ENCODE data around the gene EFCAB6.

GRCh38 chr22:43669190-43669589 is 142.9 kb downstream of the EFCAB6 start:
- no peak for TF ChIP-seq CTCF (IDR thresholded peaks at IDR 0.05)
- no peak for TF ChIP-seq POLR2A (IDR thresholded peaks at IDR 0.05)

Measured in Peyer's patch (tissue), 4 donors.